GM18951 (cell line): ENCODE results near the gene DDX39B.

Experiments
- POLR2A ChIP-seq: IDR thresholded peaks from 4 replicates; pipeline ENCODE4 v1.6.1; 2011; ENCODE audit warnings: mild to moderate bottlenecking; ENCODE audit not compliant: insufficient read length, insufficient read depth; ENCODE audit errors: extremely low read depth
- in situ Hi-C: fragments of 300-500 bp; cut with MboI; formaldehyde crosslinking; loops from one replicate; pipeline ENCODE4 v1.12.0; 2022; ENCODE audit warnings: low sequenced_read_pairs, mixed read lengths, inconsistent platforms; ENCODE audit not compliant: unreplicated experiment

Gene DDX39B

DNA sequence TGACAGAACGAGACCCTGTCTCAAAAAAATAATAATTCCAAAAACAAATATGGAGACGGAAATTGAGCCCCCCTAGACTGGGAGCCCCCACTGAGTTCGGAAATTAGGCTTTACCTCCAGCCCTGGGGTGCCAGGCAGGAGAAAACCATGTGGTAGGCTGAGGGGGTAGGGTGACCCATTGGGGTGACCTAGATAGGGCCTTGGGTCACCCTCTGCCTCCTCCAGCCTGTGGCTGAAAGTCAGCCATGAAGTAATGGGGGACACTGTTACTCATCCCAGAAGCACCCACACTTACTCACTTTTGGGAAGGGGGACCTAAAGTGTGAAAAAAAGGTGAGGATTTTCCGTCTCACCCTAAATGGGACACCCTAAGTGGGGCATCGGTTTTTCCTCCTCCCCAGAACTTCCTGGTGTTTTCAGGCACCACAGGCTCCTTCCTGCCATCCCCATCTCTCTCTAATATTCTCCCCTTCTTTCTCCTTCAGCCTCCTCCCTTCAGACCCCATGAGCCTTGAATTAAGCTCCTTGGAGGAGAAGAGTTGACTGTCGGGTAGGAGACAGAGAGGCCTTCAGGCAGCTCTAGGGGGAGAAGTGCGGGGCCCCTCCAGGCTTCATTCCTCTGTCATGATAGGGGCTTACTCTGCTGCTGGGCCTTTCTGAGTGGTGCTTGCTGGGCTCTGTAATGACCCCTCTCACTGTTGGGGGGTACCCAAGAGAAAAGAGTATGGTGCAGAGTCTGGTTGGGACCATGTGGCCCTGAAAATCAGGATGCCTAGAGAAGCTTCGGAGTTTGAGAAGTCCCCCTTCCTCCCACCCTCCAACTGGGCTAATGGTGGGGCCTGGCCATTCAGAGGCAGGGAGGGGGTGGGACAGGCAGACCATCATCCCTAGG is 38.0 kb upstream of the DDX39B start:
- in situ Hi-C loops, result no loop called here
- peak; percentile 37 for TF ChIP-seq POLR2A

DNA sequence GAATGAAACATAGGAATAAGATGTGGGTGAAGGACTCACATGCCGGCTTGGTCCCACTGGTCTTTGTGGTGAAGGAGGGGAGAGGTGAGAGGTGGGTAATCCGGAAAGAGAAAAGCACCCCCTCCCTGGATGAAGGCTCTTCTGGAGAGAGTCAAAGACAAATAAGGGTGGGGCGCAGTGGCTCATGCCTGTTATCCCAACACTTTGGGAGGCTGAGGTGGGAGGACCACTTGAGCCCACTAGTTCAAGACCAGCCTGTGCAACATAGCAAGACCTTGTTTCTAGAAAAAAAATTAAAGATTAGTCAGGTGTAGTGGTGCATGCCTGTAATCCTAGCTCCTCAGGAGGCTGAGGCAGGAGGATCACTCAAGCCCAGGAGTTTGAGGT is 37.3 kb upstream of the DDX39B start:
- TF ChIP-seq POLR2A, result no peak

DNA sequence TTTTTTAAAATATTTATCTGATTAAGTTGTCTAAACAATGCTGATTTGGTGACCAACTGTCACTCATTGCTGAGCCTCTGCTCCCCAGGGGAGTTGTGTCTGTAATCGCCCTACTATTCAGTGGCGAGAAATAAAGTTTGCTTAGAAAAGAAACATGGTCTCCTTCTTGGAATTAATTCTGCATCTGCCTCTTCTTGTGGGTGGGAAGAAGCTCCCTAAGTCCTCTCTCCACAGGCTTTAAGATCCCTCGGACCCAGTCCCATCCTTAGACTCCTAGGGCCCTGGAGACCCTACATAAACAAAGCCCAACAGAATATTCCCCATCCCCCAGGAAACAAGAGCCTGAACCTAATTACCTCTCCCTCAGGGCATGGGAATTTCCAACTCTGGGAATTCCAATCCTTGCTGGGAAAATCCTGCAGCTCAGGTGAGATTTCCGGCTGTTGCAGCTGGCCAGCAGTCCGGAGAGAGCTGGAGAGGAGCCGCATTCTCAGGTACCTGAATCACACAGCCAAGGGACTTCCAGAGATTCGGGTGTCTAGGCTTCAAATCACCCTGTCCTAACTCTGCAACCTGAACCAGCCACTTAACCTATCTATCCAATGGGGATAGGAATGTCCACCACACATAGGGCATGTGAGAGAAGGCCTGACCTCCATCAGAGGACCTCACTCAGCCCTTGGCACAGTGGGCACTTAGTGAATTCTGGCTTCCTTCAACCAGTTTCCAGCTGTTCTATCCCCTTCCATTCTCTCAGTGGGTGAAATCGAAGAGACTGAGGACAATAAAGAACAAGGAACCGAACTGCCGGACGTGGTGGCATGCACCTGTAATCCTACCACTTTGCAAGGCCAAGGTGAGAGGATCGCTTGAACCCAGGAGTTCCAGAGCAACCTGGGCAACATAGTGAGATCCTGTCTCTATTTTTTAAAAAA is 36.6 kb upstream of the DDX39B start:
- peak; percentile 27 for TF ChIP-seq POLR2A
- in situ Hi-C loops, result no loop called here

More for the DNA sequence above, 37.3 kb upstream of the DDX39B start:
- in situ Hi-C loops, result no loop called here

DNA sequence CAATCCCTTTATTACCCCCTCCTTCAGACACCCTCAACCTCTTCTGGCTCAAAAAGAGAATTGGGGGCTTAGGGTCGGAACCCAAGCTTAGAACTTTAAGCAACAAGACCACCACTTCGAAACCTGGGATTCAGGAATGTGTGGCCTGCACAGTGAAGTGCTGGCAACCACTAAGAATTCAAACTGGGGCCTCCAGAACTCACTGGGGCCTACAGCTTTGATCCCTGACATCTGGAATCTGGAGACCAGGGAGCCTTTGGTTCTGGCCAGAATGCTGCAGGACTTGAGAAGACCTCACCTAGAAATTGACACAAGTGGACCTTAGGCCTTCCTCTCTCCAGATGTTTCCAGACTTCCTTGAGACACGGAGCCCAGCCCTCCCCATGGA is 35.8 kb upstream of the DDX39B start:
- in situ Hi-C loops, result no loop called here
- no peak for TF ChIP-seq POLR2A

DNA sequence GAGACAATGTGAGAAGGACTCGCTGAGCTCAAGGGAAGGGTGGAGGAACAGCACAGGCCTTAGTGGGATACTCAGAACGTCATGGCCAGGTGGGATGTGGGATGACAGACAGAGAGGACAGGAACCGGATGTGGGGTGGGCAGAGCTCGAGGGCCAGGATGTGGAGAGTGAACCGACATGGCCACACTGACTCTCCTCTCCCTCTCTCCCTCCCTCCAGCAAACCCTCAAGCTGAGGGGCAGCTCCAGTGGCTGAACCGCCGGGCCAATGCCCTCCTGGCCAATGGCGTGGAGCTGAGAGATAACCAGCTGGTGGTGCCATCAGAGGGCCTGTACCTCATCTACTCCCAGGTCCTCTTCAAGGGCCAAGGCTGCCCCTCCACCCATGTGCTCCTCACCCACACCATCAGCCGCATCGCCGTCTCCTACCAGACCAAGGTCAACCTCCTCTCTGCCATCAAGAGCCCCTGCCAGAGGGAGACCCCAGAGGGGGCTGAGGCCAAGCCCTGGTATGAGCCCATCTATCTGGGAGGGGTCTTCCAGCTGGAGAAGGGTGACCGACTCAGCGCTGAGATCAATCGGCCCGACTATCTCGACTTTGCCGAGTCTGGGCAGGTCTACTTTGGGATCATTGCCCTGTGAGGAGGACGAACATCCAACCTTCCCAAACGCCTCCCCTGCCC is 35.2 kb upstream of the DDX39B start:
- in situ Hi-C loops, result no loop called here
- TF ChIP-seq POLR2A, result peak; percentile 62

DNA sequence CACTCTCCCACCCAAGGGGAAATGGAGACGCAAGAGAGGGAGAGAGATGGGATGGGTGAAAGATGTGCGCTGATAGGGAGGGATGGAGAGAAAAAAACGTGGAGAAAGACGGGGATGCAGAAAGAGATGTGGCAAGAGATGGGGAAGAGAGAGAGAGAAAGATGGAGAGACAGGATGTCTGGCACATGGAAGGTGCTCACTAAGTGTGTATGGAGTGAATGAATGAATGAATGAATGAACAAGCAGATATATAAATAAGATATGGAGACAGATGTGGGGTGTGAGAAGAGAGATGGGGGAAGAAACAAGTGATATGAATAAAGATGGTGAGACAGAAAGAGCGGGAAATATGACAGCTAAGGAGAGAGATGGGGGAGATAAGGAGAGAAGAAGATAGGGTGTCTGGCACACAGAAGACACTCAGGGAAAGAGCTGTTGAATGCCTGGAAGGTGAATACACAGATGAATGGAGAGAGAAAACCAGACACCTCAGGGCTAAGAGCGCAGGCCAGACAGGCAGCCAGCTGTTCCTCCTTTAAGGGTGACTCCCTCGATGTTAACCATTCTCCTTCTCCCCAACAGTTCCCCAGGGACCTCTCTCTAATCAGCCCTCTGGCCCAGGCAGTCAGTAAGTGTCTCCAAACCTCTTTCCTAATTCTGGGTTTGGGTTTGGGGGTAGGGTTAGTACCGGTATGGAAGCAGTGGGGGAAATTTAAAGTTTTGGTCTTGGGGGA is 34.3 kb upstream of the DDX39B start:
- in situ Hi-C loops, result no loop called here
- TF ChIP-seq POLR2A, result no peak

DNA sequence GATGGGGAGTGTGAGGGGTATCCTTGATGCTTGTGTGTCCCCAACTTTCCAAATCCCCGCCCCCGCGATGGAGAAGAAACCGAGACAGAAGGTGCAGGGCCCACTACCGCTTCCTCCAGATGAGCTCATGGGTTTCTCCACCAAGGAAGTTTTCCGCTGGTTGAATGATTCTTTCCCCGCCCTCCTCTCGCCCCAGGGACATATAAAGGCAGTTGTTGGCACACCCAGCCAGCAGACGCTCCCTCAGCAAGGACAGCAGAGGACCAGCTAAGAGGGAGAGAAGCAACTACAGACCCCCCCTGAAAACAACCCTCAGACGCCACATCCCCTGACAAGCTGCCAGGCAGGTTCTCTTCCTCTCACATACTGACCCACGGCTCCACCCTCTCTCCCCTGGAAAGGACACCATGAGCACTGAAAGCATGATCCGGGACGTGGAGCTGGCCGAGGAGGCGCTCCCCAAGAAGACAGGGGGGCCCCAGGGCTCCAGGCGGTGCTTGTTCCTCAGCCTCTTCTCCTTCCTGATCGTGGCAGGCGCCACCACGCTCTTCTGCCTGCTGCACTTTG is 33.6 kb upstream of the DDX39B start, which contains the start of gene TNF:
TNF (plus strand) TSS at position 231 of the 567 bp plus-strand sequence; CDS start at position 408, 177 bp downstream.
- in situ Hi-C loops, result no loop called here

DNA sequence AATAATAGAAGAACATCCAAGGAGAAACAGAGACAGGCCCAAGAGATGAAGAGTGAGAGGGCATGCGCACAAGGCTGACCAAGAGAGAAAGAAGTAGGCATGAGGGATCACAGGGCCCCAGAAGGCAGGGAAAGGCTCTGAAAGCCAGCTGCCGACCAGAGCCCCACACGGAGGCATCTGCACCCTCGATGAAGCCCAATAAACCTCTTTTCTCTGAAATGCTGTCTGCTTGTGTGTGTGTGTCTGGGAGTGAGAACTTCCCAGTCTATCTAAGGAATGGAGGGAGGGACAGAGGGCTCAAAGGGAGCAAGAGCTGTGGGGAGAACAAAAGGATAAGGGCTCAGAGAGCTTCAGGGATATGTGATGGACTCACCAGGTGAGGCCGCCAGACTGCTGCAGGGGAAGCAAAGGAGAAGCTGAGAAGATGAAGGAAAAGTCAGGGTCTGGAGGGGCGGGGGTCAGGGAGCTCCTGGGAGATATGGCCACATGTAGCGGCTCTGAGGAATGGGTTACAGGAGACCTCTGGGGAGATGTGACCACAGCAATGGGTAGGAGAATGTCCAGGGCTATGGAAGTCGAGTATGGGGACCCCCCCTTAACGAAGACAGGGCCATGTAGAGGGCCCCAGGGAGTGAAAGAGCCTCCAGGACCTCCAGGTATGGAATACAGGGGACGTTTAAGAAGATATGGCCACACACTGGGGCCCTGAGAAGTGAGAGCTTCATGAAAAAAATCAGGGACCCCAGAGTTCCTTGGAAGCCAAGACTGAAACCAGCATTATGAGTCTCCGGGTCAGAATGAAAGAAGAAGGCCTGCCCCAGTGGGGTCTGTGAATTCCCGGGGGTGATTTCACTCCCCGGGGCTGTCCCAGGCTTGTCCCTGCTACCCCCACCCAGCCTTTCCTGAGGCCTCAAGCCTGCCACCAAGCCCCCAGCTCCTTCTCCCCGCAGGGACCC is 32.6 kb upstream of the DDX39B start:
- in situ Hi-C loops, result no loop called here
- peak; percentile 9 for TF ChIP-seq POLR2A

More for the DNA sequence above, 33.6 kb upstream of the DDX39B start, which contains the start of gene TNF:
- TF ChIP-seq POLR2A, result peak; percentile 100

DNA sequence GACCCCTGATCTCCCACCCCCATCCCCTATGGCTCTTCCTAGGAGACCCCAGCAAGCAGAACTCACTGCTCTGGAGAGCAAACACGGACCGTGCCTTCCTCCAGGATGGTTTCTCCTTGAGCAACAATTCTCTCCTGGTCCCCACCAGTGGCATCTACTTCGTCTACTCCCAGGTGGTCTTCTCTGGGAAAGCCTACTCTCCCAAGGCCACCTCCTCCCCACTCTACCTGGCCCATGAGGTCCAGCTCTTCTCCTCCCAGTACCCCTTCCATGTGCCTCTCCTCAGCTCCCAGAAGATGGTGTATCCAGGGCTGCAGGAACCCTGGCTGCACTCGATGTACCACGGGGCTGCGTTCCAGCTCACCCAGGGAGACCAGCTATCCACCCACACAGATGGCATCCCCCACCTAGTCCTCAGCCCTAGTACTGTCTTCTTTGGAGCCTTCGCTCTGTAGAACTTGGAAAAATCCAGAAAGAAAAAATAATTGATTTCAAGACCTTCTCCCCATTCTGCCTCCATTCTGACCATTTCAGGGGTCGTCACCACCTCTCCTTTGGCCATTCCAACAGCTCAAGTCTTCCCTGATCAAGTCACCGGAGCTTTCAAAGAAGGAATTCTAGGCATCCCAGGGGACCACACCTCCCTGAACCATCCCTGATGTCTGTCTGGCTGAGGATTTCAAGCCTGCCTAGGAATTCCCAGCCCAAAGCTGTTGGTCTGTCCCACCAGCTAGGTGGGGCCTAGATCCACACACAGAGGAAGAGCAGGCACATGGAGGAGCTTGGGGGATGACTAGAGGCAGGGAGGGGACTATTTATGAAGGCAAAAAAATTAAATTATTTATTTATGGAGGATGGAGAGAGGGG is 31.7 kb upstream of the DDX39B start:
- peak; percentile 20 for TF ChIP-seq POLR2A
- in situ Hi-C loops, result no loop called here
